GM23248 (cell line): Measurements from ENCODE around the gene SCNN1B. TPM values are rescaled to one million over a fixed set of nuclear protein-coding genes. Genes with fewer than 3 reads are reported as not detected.

ENCODE experiments used
- DNase-seq: peaks from one replicate; pipeline ENCODE4 v3.0.0-alpha.2; 2015
- H2AFZ ChIP-seq: fragments of 200-600 bp; sonication (generic); 2 replicates; pipeline ENCODE4 v1.6.1; 2016; ENCODE audit warnings: antibody characterized with exemption
- H3F3A ChIP-seq: fragments of 200-600 bp; sonication (generic); 2 replicates; pipeline ENCODE4 v1.6.1; 2016; ENCODE audit warnings: mild to moderate bottlenecking, antibody characterized with exemption, mixed run types; ENCODE audit not compliant: insufficient read depth
- H3K27ac ChIP-seq: fragments of 200-600 bp; sonication (generic); 2 replicates; pipeline ENCODE4 v1.5.1; 2016; ENCODE audit warnings: mild to moderate bottlenecking
- H3K27me3 ChIP-seq: fragments of 200-600 bp; sonication (generic); replicated peaks from 2 replicates; pipeline ENCODE4 v1.6.1; 2016; ENCODE audit warnings: mild to moderate bottlenecking; ENCODE audit not compliant: insufficient read depth
- H3K36me3 ChIP-seq: fragments of 200-600 bp; sonication (generic); 2 replicates; pipeline ENCODE4 v1.6.1; 2016; ENCODE audit warnings: low read depth, mild to moderate bottlenecking
- H3K4me1 ChIP-seq: fragments of 200-600 bp; sonication (generic); 2 replicates; pipeline ENCODE4 v1.6.1; 2016; ENCODE audit warnings: mild to moderate bottlenecking; ENCODE audit not compliant: insufficient read depth
- H3K4me2 ChIP-seq: fragments of 200-600 bp; sonication (generic); one replicate; pipeline ENCODE4 v1.6.1; 2016; ENCODE audit warnings: mild to moderate bottlenecking; ENCODE audit not compliant: unreplicated experiment
- H3K4me3 ChIP-seq: fragments of 200-600 bp; sonication (generic); 2 replicates; pipeline ENCODE4 v1.5.1; 2016; ENCODE audit warnings: mild to moderate bottlenecking
- H3K79me2 ChIP-seq: fragments of 200-600 bp; sonication (generic); 2 replicates; pipeline ENCODE4 v1.6.1; 2016; ENCODE audit warnings: mild to moderate bottlenecking; ENCODE audit not compliant: insufficient read depth
- H3K9ac ChIP-seq: fragments of 200-600 bp; sonication (generic); 2 replicates; pipeline ENCODE4 v1.6.1; 2016; ENCODE audit warnings: mild to moderate bottlenecking
- H3K9me2 ChIP-seq: fragments of 200-600 bp; sonication (generic); 2 replicates; pipeline ENCODE4 v1.6.1; 2016; ENCODE audit warnings: mixed run types, mild to moderate bottlenecking, moderate library complexity; ENCODE audit not compliant: insufficient read depth
- H3K9me3 ChIP-seq: fragments of 200-600 bp; sonication (generic); one replicate; pipeline ENCODE4 v1.6.1; 2017; ENCODE audit warnings: low read depth
- H4K20me1 ChIP-seq: fragments of 200-600 bp; sonication (generic); 2 replicates; pipeline ENCODE4 v1.6.0; 2016; ENCODE audit not compliant: insufficient read depth
- EZH2 ChIP-seq: fragments of 200-600 bp; sonication (generic); IDR thresholded peaks from 2 replicates; pipeline ENCODE4 v1.6.1; 2018; ENCODE audit warnings: antibody characterized with exemption, mild to moderate bottlenecking; ENCODE audit not compliant: insufficient read depth, poor library complexity, severe bottlenecking
- EZH2phosphoT487 ChIP-seq: fragments of 200-600 bp; sonication (generic); IDR thresholded peaks from 2 replicates; pipeline ENCODE4 v1.6.1; 2018; ENCODE audit warnings: antibody characterized with exemption, moderate library complexity, mild to moderate bottlenecking, low read depth; ENCODE audit not compliant: insufficient read depth
- WGBS, 2 experiments: methylation state at CpG; one replicate each; pipeline ENCODE4 v1.1.6; 2015 to 2017; ENCODE audit warnings: low lambda C conversion rate in 2 of 2, low coverage in 1 of 2; ENCODE audit errors: missing lambda C conversion rate in 2 of 2; 5-methylcytosine and 5-hydroxymethylcytosine counted together
- in situ Hi-C: fragments of 300-500 bp; cut with MboI; formaldehyde crosslinking; loops from 2 replicates; pipeline ENCODE4 v1.15.0; 2020
- polyA plus RNA-seq: library from polyadenylated mRNA; unstranded; fragments of >200 nt; fragmentation: Nextera tagmentation; extraction: Ambion mirVana; gene quantifications from 2 replicates; pipeline ENCODE4 v1.2.1, GENCODE V29; 2016
- total RNA-seq: library from RNA; depleted of rRNA; stranded (reverse); fragments of >200 nt; shearing (Covaris generic); gene quantifications from 2 replicates; pipeline ENCODE4 v1.2.3, GENCODE V29; 2014

The SCNN1B gene
- total and polyA plus RNA-seq, 2 experiments from 2014 or later, result not detected

GRCh38 chr16:23310744-23311143 is 8.6 kb downstream of the SCNN1B start:
- Histone ChIP-seq H3K4me1 (no peaks in the 10 kb centered on the region), H3F3A (no peaks in the 10 kb centered on the region), H3K27me3 (0 out of 2 replicates have a peak, but pooled peaks cover 4% of the 10 kb centered on the region), H3K9me2 (no peaks in the 10 kb centered on the region), H3K9me3 (no peaks in the 10 kb centered on the region), H3K36me3 (no peaks in the 10 kb centered on the region), H3K4me3 (no peak overlapping the region), H3K27ac (no peak overlapping the region), H3K9ac (no peak overlapping the region), H3K79me2 (no peaks in the 10 kb centered on the region), H3K4me2 (no peak overlapping the region), H4K20me1 (no peaks in the 10 kb centered on the region), H2AFZ (no peak overlapping the region)
- DNase-seq, result no peak
- no peak for TF ChIP-seq EZH2
- TF ChIP-seq EZH2phosphoT487, result no peak
- 67 to 72% methylated on average over 5 of the region's 5 CpGs for WGBS, 2 experiments
- in situ Hi-C loops, result no loop called here

GRCh38 chr16:23316232-23316631 is 14.1 kb downstream of the SCNN1B start:
- H3K4me1 ChIP-seq, result no peaks in the 10 kb centered on the region
- no peaks in the 10 kb centered on the region for H3K27me3 ChIP-seq
- TF ChIP-seq EZH2phosphoT487 (no peak), EZH2 (no peak)
- no peak overlapping the region for H2AFZ ChIP-seq
- no peak overlapping the region for H3K4me3 ChIP-seq
- H3F3A ChIP-seq, result no peaks in the 10 kb centered on the region
- no peaks in the 10 kb centered on the region for H3K9me2 ChIP-seq
- H3K4me2 ChIP-seq, result no peak overlapping the region
- no peaks in the 10 kb centered on the region for H3K9me3 ChIP-seq
- DNase-seq, result no peak
- no peaks in the 10 kb centered on the region for H3K36me3 ChIP-seq
- 83 to 95% methylated on average over 2 of the region's 2 CpGs for WGBS, 2 experiments
- no peaks in the 10 kb centered on the region for H3K79me2 ChIP-seq
- in situ Hi-C loops, result no loop called here
- H3K27ac ChIP-seq, result no peak overlapping the region
- H3K9ac ChIP-seq, result no peak overlapping the region
- no peaks in the 10 kb centered on the region for H4K20me1 ChIP-seq

- in situ Hi-C loops, result no loop called here
- Histone ChIP-seq H3K36me3 (no peaks in the 10 kb centered on the region), H3K27me3 (no peaks in the 10 kb centered on the region), H4K20me1 (no peaks in the 10 kb centered on the region), H2AFZ (no peak overlapping the region), H3K4me2 (no peak overlapping the region), H3K9ac (no peak overlapping the region), H3K27ac (no peak overlapping the region), H3F3A (no peaks in the 10 kb centered on the region), H3K79me2 (no peaks in the 10 kb centered on the region), H3K4me3 (no peak overlapping the region), H3K9me2 (no peaks in the 10 kb centered on the region), H3K4me1 (no peaks in the 10 kb centered on the region), H3K9me3 (no peaks in the 10 kb centered on the region)
- 48 to 53% methylated on average over 2 of the region's 2 CpGs for WGBS, 2 experiments
- DNase-seq, result no peak
- TF ChIP-seq EZH2 (no peak), EZH2phosphoT487 (no peak)
Observed at GRCh38 chr16:23316634-23317265, 14.6 kb downstream of the SCNN1B start.

GRCh38 chr16:23317266-23317661 is 15.2 kb downstream of the SCNN1B start:
- DNase-seq, result no peak
- H3K9me2 ChIP-seq, result no peaks in the 10 kb centered on the region
- in situ Hi-C loops, result no loop called here
- H3K9me3 ChIP-seq, result no peaks in the 10 kb centered on the region
- no peak overlapping the region for H3K9ac ChIP-seq
- no peaks in the 10 kb centered on the region for H3F3A ChIP-seq
- H3K4me2 ChIP-seq, result no peak overlapping the region
- no peaks in the 10 kb centered on the region for H3K27me3 ChIP-seq
- no peak overlapping the region for H3K4me3 ChIP-seq
- H2AFZ ChIP-seq, result no peak overlapping the region
- no peaks in the 10 kb centered on the region for H3K4me1 ChIP-seq
- no peaks in the 10 kb centered on the region for H4K20me1 ChIP-seq
- H3K36me3 ChIP-seq, result no peaks in the 10 kb centered on the region
- no peak for TF ChIP-seq EZH2phosphoT487
- no peak for TF ChIP-seq EZH2
- no peaks in the 10 kb centered on the region for H3K79me2 ChIP-seq
- H3K27ac ChIP-seq, result no peak overlapping the region
- 57 to 59% methylated on average over 8 of the region's 8 CpGs for WGBS, 2 experiments

- no peaks in the 10 kb centered on the region for H3K27me3 ChIP-seq
- H3K9ac ChIP-seq, result no peak overlapping the region
- H3K79me2 ChIP-seq, result no peaks in the 10 kb centered on the region
- no peaks in the 10 kb centered on the region for H3K9me3 ChIP-seq
- no peak overlapping the region for H3K4me3 ChIP-seq
- no peaks in the 10 kb centered on the region for H4K20me1 ChIP-seq
- no peaks in the 10 kb centered on the region for H3K9me2 ChIP-seq
- H3K4me2 ChIP-seq, result no peak overlapping the region
- TF ChIP-seq EZH2phosphoT487 (no peak), EZH2 (no peak)
- no peak overlapping the region for H2AFZ ChIP-seq
- DNase-seq, result no peak
- no peaks in the 10 kb centered on the region for H3F3A ChIP-seq
- WGBS, 2 experiments, result 23 to 32% methylated on average over 2 of the region's 2 CpGs
- no peak overlapping the region for H3K27ac ChIP-seq
- H3K4me1 ChIP-seq, result no peaks in the 10 kb centered on the region
- in situ Hi-C loops, result no loop called here
- no peaks in the 10 kb centered on the region for H3K36me3 ChIP-seq
Observed at GRCh38 chr16:23317751-23318150, 15.6 kb downstream of the SCNN1B start.
